Measurements from ENCODE around the gene SETD7.

DNA sequence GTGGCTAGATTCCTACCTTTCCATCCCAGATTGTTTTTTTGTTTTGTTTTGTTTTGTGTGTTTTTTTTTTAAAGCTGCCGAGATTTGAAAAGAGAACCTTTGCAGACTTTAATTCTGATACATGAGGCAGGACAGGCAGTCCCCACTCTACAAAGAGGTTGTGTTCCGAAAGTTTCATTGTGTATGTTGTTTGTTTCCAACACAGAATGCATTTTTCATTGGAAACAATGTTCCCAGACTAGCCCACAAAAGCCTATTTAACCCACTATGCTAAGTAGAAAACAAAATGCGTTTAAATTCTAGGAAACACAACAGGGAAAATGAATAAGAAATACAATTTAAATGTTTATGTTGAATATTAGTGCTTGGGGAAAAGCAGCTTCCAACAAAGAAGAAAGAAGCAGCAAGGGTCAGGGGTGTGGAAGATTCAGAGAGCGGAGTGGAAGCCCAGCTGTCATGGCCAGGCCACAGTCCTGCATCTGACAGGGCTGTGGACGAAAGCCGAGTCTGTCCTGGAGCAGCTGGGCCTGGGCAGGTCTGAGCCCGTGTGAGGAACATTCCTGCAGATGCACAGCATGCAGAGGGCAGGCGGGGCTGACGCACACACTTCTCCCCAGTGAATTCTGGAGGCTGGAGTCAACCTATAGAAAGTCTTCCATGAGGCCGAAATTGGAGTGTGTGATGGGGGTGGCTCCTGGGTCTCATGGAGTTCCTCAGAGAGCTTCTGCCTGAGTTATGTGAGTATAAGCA lies 12.4 kb upstream of the SETD7 start:
- TF ChIP-seq, protein P1, sequence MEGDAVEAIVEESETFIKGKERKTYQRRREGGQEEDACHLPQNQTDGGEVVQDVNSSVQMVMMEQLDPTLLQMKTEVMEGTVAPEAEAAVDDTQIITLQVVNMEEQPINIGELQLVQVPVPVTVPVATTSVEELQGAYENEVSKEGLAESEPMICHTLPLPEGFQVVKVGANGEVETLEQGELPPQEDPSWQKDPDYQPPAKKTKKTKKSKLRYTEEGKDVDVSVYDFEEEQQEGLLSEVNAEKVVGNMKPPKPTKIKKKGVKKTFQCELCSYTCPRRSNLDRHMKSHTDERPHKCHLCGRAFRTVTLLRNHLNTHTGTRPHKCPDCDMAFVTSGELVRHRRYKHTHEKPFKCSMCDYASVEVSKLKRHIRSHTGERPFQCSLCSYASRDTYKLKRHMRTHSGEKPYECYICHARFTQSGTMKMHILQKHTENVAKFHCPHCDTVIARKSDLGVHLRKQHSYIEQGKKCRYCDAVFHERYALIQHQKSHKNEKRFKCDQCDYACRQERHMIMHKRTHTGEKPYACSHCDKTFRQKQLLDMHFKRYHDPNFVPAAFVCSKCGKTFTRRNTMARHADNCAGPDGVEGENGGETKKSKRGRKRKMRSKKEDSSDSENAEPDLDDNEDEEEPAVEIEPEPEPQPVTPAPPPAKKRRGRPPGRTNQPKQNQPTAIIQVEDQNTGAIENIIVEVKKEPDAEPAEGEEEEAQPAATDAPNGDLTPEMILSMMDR (IDR thresholded peaks at IDR 0.05; ENCODE audit: low read depth, low read length): no peak
- TF ChIP-seq, protein P2, sequence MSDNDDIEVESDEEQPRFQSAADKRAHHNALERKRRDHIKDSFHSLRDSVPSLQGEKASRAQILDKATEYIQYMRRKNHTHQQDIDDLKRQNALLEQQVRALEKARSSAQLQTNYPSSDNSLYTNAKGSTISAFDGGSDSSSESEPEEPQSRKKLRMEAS (IDR thresholded peaks at IDR 0.05; ENCODE audit: low read depth, low read length): no peak
- no peak for TF ChIP-seq POLR2A (IDR thresholded peaks at IDR 0.05; ENCODE audit: extremely low read depth, insufficient read length)
- TF ChIP-seq MYC (IDR thresholded peaks at IDR 0.05; ENCODE audit: low read depth, low read length): no peak

Measured in NB4 (cell line).